Amniotic epithelial cell (primary cell): Measurements from ENCODE around the gene SIGLEC7.

ENCODE experiments used
- DNase-seq: peaks from one replicate; pipeline ENCODE4 v3.0.0-alpha.2; 2010; ENCODE audit warnings: low read depth

SIGLEC7 gene

DNA sequence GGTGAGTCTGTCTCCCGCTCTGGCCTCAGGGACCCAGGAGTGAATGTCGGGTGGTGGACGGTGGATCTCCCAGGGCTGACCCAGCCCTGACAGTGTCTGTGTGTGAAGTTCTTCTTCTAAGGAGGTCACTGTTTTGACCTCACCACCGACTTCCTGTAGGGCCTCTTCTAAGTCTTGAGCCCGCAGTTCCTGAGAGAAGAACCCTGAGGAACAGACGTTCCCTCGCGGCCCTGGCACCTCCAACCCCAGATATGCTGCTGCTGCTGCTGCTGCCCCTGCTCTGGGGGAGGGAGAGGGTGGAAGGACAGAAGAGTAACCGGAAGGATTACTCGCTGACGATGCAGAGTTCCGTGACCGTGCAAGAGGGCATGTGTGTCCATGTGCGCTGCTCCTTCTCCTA is at the start of gene SIGLEC7:
Gene SIGLEC7, plus strand, starts transcription at position 183 of the 400 bp plus-strand sequence. Its CDS starts 69 bp downstream, at position 252.
- DNase-seq: no peak

DNA sequence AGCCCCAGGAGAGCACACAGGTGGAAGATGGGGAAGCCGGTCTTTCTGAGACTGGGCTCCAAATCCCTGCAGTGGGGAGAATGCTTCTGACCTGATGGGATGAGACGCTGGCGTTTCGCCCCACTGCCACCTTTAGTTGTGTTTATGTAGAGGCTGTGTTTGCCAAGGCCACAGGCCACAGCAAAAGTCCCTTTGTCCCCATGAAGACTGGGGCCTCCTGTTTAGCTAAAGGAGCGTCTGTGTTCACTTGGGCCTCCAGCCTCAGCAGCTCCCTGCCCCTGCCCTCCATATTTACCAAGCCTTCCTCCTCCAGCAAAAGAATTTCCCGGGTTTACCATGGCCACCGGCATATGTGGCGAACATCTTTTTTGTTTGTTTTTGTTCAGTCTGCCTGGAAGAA is 49.0 kb upstream of the SIGLEC7 start:
- no peak for DNase-seq

DNA sequence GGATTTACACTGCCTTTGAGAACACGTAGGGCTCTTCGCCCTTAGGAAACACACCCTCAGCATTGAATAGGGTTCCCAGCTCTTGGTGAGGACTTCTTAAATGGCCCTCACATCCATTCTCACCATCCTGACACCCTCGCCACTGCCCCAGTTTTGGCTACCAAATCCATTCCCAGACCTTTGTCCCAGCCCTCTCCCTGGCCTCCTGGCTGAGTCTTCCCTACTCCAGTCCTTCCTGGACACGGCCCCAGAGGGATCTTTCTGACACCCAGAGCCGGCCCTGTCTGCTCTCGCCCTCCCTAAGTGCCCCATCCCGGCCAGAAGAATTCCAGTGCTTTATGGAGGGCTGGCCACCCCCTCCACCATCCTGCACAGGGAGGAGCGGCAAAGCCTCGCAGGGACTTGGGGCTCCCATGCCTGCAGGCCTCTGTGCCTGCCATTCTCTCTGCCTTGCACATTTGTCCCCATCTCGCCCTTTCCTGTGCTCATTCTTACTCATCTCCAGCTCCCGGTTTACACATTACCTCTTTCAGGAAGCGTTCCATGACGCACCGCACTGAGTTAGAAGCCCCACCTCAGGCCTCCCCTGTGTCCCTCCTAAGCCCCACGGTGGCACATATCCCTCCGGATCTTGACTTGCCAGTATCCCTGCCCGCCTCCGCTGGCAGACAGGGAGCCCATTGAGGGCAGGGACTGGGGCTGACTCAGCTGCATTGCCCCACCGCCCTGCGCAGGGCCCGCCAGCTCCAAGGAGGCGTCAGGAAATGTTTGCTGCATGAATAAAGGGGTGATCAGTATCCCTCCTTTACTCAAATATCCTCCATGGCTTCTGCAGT is 48.4 kb upstream of the SIGLEC7 start:
- DNase-seq: no peak

DNA sequence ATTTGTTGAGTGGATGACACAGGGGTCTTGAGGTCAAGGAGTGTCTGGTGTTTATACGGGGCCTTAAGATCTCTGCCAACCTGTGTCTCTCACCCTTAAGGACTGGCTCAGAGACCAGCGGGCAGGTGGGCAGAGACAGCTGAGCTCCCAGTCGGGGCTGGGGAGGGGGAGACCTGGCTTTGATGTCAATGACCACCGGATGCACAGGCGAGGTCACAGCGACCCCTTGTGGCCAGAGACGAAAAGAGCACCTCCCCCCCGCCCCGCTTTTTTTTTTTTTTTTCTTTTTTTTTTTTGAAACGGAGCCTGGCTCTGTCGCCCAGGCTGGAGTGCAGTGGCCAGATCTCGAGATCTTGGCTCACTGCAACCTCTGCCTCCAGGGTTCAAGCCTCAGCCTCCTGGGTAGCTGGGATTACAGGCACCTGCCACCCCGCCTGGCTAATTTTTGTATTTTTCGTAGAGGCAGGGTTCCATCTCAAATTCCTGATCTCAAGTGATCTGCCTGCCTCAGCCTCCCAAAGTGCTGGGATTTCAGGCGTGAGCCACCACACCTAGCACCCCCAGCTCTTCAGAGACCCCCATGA is 47.3 kb upstream of the SIGLEC7 start:
- DNase-seq: no peak

- DNase-seq: no peak
Observed at GRCh38 chr19:51096473-51097165, 45.5 kb upstream of the SIGLEC7 start.

DNA sequence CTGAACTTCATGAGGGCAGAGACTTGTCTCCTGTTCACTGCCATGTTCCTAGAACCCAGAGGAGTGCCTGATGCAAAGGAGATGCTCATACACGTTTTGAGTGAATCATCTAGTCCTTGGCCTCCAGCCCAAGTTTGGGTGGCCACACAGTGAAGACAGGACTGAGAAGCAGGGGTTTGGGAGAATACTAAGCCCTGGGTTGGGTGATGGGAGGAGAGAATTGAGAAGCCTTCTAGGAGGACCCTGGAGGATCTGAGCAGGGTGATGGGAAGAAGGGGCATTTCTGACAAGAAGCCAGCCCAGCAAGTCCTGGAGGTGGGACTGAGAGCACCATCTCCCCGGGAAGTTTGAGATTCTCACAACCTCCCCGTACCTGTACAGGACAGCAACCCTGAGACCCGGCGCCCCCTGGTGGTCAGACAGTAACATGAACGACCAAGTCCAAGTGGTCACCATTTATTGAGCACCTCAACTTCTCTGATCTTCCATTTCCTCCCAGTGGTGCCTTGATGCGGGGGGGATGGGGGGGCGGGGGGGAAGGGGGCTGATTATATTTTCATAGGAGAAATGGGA is 44.8 kb upstream of the SIGLEC7 start:
- DNase-seq: peak; percentile 47

DNA sequence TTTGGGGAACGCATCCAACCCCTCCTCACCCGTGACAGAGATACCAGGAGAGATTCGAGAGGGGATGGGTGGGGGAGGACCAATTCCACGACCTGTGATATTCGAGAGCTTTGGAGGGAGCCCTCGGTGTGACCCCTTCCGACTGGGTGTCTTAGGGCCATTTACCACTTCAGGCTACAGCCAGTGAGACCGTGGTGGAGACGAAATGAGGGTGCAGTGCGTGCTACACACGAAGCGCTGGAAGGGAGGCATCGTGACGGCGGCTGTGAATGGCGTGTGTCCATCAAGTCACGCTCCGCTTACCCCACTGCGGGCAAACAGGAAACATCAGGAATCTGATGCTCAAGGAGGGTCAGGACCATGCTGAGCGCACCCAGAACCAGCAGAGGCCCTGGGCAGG is 44.3 kb upstream of the SIGLEC7 start:
- no peak for DNase-seq

DNA sequence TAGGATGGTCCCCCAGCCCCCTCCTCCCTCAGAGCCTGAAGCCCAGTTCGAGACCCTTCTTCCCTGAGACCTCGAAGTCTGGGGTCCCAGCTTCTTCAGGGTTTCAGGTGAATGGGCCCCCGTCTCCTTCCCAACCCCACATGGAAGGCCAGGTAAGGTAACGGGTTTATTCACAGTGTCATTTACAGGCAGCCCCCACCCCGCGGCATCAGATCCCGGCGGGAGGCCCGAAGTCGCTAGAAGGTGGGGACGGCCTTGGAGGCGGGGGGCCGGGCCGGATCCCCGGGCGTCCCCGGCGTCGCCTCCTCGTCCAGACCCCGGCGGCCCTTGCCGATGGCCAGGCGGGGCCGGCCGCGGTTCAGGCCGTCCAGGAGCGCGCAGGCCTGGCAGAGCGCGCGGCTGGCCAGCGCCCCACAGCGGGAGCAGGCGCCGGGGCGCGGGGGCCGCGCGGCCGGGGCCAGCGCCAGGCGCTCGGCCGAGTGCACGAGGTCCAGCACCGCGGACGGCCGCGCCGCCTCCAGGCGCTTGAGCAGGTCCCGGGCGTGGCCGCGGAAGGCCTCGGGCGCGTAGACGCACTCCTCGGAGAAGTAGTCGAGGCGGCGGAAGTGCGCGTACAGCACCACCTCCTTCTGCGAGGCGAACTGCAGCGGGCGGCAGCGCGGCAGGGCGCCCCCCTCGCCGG is 43.6 kb upstream of the SIGLEC7 start:
- DNase-seq: peak; percentile 55

DNA sequence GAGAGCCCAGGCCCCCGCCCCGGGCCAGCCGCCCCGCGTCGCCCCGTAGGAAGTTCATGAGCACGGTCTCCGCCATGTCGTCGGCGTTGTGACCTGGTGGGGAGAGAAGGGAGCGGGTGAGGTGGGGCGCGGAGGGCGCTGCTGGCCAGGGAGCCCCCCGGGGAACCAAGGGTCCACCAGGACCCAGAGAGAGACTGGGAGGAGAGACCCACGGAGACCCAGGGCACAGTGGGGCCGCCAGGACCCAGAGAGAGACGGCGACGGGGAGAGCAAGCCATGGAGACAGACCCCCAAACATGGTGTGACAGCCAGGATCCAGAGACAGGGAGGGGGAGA is 43.1 kb upstream of the SIGLEC7 start:
- DNase-seq: no peak

DNA sequence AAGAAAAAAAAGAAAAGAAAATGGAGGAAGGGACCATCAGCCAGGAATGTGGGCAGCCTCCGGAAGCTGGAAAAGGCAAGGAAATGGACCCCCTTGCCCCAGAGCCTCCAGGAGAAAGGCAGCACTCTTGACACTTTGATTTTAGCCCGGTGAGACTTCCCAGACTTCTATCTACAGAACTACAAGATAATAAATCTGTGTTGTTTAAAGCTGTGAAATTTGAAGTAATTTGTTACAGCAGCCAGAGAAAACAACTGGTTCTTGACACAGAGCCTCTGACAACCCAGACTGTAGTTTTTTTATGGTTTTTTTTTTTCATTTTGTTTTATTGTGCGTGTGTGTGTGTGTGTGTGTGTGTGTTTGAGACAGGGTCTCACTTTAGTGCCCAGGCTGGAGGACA is 41.5 kb upstream of the SIGLEC7 start:
- peak; percentile 22 for DNase-seq

DNA sequence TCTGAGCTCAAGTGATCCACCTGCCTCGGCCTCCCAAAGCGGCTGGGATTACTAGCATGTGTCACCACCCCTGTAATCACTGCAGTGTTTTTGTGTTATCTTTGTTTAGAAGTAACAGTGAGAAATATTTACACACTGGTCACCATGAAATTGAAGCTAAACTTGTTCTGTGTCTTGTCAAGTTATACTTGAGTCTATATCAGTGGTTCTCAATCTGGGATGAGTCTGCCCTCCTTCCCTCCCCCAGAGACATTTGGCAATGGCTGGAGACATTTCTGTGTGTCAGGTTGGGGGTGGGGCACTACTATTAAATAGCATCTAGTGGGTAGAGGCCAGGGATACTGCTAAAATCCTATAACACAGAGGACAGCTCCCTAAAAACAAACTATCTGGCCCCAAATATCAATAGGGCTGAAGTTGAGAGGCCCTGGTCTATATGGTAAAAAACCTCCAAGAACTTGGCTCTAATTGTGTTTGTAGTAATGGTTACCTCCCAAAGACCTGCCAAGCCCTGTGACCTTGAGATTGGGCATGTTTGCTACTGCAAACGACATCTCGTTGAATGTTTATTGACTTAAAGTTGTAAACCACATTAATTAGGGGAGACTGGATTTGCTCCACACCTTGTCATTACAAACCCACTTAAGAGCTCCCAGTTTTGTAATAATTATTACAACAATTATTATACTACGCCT is 40.8 kb upstream of the SIGLEC7 start:
- DNase-seq: peak; percentile 89

- DNase-seq: no peak
Observed at GRCh38 chr19:51102991-51103390, 39.1 kb upstream of the SIGLEC7 start.

- no peak for DNase-seq
Observed at GRCh38 chr19:51103926-51104341, 38.2 kb upstream of the SIGLEC7 start.

DNA sequence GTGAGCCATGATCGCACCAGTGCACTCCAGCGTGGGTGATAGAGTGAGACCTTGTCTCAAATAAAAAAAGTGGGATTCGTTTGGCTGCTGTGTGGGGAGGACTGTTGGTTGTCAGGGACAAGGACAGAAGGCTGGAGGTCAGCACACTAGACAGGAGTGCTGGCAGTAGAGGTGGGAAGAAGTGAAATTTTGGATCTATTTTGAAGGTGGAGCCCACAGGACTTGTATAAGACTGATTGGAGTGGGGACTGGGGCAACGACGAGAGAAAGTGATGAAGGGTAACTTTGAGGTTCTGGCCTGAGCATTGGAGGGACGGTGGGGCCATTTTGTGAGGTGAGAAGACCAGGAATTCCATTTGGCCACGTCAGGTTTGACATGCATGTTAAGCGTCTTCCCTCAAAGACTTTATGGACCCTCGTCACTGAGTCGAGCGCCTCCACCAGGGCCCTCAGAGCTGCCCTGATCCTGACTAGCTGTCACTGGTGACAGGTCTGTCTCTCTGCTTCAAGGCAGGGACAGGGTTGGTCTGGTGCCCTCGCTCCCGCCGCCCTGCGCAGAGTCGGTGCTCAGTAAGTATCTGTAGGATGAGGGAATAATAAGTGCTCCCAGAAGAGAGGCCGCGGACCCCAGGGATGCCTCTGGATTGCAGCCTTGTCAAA is 34.6 kb upstream of the SIGLEC7 start:
- DNase-seq: no peak

- DNase-seq: peak; percentile 100
Observed at GRCh38 chr19:51108066-51108804, 33.9 kb upstream of the SIGLEC7 start, which contains the start of gene CTU1. Gene CTU1, minus strand, starts transcription at chr19:51108409. Its CDS starts 3,840 bp downstream, at chr19:51104569.

GRCh38 chr19:51108805-51109146 is 33.3 kb upstream of the SIGLEC7 start:
- DNase-seq: no peak

DNA sequence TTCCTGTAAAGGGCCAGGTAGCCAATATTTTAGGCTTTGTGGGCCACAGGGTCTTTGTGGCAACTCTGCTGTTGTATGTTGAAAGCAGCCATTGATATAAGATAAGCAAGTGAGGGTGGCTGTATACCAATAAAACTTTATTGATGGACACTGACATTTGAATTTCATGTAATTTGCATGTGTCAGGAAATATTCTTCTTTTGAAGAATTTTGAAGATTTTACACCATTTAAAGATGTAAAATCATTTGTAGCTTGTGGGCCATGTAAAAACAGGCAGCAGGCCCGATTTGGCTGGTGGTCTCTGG is 31.5 kb upstream of the SIGLEC7 start:
- no peak for DNase-seq

DNA sequence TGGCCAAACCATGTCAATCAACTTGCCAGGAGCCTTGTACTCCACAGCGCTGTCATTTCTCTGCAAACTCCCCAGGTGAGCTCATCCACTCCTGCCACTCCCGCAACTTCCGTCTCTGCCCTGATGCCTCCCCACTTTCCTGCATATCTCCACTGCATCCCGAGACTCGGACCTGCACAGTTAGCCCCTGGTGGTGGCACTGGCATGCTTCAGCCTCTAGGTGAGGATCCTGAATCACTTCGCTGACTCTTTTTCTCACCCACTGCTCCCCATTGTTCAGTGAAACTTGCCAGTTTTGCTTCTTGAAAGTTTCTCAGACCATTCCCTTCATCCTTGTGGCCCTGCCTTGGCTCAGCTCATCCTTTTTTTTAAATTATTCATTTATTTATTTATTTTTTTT is 30.5 kb upstream of the SIGLEC7 start:
- no peak for DNase-seq

- DNase-seq: no peak
Observed at GRCh38 chr19:51114087-51114729, 27.9 kb upstream of the SIGLEC7 start.

GRCh38 chr19:51116736-51117286 is 25.3 kb upstream of the SIGLEC7 start:
- DNase-seq: no peak
